GM12801 (cell line): Measurements from ENCODE around the gene FABP7.

Source experiments
- TF ChIP-seq, protein P1 (sequence below): IDR thresholded peaks from one replicate; pipeline ENCODE4 v1.5.1; 2011; ENCODE audit warnings: control low read depth; ENCODE audit not compliant: insufficient read length; ENCODE audit errors: extremely low read depth

FABP7 gene

GRCh38 chr6:122770835-122771601 is 8.5 kb upstream of the FABP7 start:
- TF ChIP-seq, protein P1, sequence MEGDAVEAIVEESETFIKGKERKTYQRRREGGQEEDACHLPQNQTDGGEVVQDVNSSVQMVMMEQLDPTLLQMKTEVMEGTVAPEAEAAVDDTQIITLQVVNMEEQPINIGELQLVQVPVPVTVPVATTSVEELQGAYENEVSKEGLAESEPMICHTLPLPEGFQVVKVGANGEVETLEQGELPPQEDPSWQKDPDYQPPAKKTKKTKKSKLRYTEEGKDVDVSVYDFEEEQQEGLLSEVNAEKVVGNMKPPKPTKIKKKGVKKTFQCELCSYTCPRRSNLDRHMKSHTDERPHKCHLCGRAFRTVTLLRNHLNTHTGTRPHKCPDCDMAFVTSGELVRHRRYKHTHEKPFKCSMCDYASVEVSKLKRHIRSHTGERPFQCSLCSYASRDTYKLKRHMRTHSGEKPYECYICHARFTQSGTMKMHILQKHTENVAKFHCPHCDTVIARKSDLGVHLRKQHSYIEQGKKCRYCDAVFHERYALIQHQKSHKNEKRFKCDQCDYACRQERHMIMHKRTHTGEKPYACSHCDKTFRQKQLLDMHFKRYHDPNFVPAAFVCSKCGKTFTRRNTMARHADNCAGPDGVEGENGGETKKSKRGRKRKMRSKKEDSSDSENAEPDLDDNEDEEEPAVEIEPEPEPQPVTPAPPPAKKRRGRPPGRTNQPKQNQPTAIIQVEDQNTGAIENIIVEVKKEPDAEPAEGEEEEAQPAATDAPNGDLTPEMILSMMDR: no peak

DNA sequence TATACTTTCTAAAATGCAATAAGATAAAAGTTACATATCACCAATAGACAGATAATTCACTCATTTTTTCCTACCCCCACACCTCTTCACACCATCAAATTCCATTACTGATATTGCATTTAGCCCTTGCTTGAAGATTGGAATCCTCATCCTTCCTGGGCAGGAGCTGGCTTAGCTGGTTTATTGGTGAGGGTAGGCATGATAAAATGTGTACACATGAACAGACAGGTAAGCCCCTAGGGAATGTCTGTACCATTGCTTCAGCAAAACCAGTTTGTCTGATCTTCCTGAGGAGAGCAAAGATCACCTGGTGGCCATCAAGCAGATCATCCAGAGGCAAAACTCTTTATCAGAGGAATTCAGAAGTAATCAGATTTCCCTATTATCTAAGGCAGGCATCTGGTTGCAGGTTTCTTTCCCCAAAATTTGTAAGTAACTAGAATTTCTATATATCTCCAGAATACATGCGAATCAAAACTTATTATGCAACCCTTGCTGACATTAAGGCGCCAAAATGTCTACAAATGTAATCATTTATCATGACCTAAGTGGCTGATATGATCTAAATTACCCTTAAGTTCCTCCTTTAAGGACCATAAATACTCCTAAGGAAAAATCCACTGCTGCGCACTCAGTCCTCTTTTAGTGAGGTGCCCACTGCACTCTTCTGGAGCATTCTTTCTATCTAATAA is 6.6 kb upstream of the FABP7 start:
- TF ChIP-seq, protein P1: no peak

GRCh38 chr6:122775975-122776374 is 3.5 kb upstream of the FABP7 start:
- TF ChIP-seq, protein P1: no peak

GRCh38 chr6:122778302-122778701 is 1.2 kb upstream of the FABP7 start:
- TF ChIP-seq, protein P1: no peak

- TF ChIP-seq, protein P1: no peak
Observed at GRCh38 chr6:122778985-122779661, 393 bp upstream of the FABP7 start.

- TF ChIP-seq, protein P1: no peak
Observed at GRCh38 chr6:122780114-122780513, 598 bp downstream of the FABP7 start.

- TF ChIP-seq, protein P1: no peak
Observed at GRCh38 chr6:122781716-122782115, 2.2 kb downstream of the FABP7 start.
